Stimulated activated CD8-positive, alpha-beta memory T cell treated with anti-CD3 and anti-CD28 coated beads, Interleukin-2, amount 100 ng/mL, for 1 hour (primary cell): ENCODE data around the gene SUPT4H1.
A peak's percentile ranks its signal among the peaks of the same experiment; 100 is the strongest.
"Not testable (repeated sequence)": the region's sequence is repeated elsewhere in the genome, so short reads cannot be mapped to it uniquely, and the experiment has no call there.

Experiments
- DNase-seq, 2 donors: peaks; one replicate each; pipeline ENCODE4 v3.0.0-alpha.2; 2020; ENCODE audit warnings: low read depth in 2 of 2

The SUPT4H1 gene

GRCh38 chr17:58351831-58352595, at the start of gene SUPT4H1:
TSS of gene SUPT4H1 (minus strand) at chr17:58352201. CDS start at chr17:58352135, 66 bp downstream.
- peak; percentile 82 to 84 for DNase-seq

- no peak for DNase-seq
Measured at GRCh38 chr17:58401287-58401686, 49.3 kb upstream of the SUPT4H1 start.

GRCh38 chr17:58400826-58401225, 48.8 kb upstream of the SUPT4H1 start:
- no peak for DNase-seq

GRCh38 chr17:58399974-58400373, 48.0 kb upstream of the SUPT4H1 start:
- no peak for DNase-seq

GRCh38 chr17:58398574-58399266, 46.7 kb upstream of the SUPT4H1 start:
- no peak for DNase-seq

GRCh38 chr17:58397421-58397820, 45.4 kb upstream of the SUPT4H1 start:
- not testable (repeated sequence) for DNase-seq

GRCh38 chr17:58396173-58396572, 44.2 kb upstream of the SUPT4H1 start:
- no peak for DNase-seq

GRCh38 chr17:58394534-58395223, 42.7 kb upstream of the SUPT4H1 start:
- DNase-seq = no peak

GRCh38 chr17:58391302-58391984, 39.4 kb upstream of the SUPT4H1 start:
- no peak for DNase-seq

- DNase-seq = no peak
Measured at GRCh38 chr17:58390884-58391283, 38.9 kb upstream of the SUPT4H1 start.

GRCh38 chr17:58388302-58389190, 36.5 kb upstream of the SUPT4H1 start:
- no peak for DNase-seq

- DNase-seq = no peak
Measured at GRCh38 chr17:58387834-58388233, 35.8 kb upstream of the SUPT4H1 start.

GRCh38 chr17:58386708-58387107, 34.7 kb upstream of the SUPT4H1 start:
- no peak for DNase-seq

GRCh38 chr17:58385359-58385899, 33.4 kb upstream of the SUPT4H1 start:
- no peak for DNase-seq

GRCh38 chr17:58384897-58385296, 32.9 kb upstream of the SUPT4H1 start:
- no peak for DNase-seq

- no peak for DNase-seq
Measured at GRCh38 chr17:58383892-58384462, 32.0 kb upstream of the SUPT4H1 start.

- DNase-seq = no peak
Measured at GRCh38 chr17:58382872-58383242, 30.9 kb upstream of the SUPT4H1 start.

- no peak for DNase-seq
Measured at GRCh38 chr17:58382108-58382871, 30.3 kb upstream of the SUPT4H1 start.
